Measurements from ENCODE around the gene CAVIN2.

The CAVIN2 gene

DNA sequence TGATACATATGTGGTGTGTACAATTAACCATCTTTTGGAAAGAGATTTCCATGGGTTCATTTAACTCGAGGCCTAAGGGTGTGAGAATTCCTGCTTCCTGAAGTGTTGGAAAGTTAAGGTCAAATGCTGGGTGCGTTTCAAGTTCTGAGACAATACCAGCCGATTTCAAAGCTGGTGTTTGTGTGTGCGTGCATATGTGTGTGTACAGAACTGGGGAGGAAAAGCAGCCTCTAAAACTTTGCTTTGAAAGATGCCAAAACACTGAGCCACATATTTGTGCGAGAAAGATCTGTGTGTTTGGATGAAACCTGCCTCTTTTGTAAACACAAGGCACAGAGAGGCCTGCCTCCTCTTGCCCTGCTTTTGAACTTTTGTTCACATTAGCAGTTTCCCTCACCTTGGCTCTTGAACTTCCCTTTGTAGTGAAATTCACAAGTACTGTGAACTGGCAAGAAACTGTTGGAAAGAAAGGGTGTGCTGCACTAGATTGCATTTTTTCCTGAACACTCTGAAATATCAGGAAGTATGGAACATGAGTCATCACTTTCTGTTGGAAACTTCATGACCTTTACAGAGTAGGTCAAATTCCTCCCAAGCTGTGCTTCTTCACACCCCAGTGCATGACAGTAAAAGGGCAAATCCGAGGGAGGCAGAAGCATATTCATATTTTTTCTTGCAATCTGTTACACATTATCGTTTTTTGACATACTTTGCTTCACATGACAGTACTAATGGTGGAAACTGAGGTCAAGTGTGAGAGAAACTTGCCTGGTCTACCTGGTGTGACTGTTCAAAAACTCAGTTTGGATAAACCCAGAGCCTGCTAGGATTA is 20.0 kb upstream of the CAVIN2 start:
- H3K9me3 ChIP-seq (ENCODE audit: control insufficient read depth, low read length), result no peaks in the 10 kb centered on the region
- no peak overlapping the region for H3K4me3 ChIP-seq (ENCODE audit: insufficient read depth, low read depth, low read length, poor library complexity, severe bottlenecking)
- no peaks in the 10 kb centered on the region for H3K27me3 ChIP-seq (replicated peaks; ENCODE audit: control insufficient read depth, insufficient read depth, low read length, poor library complexity, severe bottlenecking)
- no peaks in the 10 kb centered on the region for H3K4me1 ChIP-seq (ENCODE audit: control insufficient read depth, insufficient read depth, low read length, poor library complexity, severe bottlenecking)
- H3K27ac ChIP-seq (ENCODE audit: insufficient read depth, low read length, poor library complexity, severe bottlenecking), result no peak overlapping the region
- no peaks in the 10 kb centered on the region for H3K36me3 ChIP-seq (ENCODE audit: control insufficient read depth, insufficient read depth, low read length)
- no peak for DNase-seq

DNA sequence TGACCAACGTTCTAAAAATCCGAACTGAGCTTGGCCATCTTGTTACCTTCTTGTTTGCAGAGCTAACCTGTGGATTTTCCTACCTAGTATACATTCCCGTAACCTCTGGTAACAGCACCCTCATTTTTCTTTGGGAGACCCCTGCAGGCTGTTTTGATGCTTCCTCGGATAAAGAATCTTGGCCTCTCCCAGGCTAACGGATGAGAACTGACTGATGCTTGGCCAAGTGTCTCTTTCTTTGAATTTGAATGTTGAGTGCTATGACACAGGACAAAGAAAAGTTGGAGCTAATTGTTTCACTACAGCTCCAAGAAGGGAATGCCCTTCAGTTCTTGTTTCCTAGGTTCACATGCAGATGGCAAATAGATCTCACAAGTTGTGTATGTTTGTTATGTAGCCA is 19.3 kb upstream of the CAVIN2 start:
- Histone ChIP-seq H3K9me3 (ENCODE audit: control insufficient read depth, low read length) (no peaks in the 10 kb centered on the region), H3K27me3 (replicated peaks; ENCODE audit: control insufficient read depth, insufficient read depth, low read length, poor library complexity, severe bottlenecking) (no peaks in the 10 kb centered on the region), H3K4me1 (ENCODE audit: control insufficient read depth, insufficient read depth, low read length, poor library complexity, severe bottlenecking) (no peaks in the 10 kb centered on the region), H3K27ac (ENCODE audit: insufficient read depth, low read length, poor library complexity, severe bottlenecking) (no peak overlapping the region), H3K4me3 (ENCODE audit: insufficient read depth, low read depth, low read length, poor library complexity, severe bottlenecking) (no peak overlapping the region), H3K36me3 (ENCODE audit: control insufficient read depth, insufficient read depth, low read length) (no peaks in the 10 kb centered on the region)
- DNase-seq, result no peak

DNA sequence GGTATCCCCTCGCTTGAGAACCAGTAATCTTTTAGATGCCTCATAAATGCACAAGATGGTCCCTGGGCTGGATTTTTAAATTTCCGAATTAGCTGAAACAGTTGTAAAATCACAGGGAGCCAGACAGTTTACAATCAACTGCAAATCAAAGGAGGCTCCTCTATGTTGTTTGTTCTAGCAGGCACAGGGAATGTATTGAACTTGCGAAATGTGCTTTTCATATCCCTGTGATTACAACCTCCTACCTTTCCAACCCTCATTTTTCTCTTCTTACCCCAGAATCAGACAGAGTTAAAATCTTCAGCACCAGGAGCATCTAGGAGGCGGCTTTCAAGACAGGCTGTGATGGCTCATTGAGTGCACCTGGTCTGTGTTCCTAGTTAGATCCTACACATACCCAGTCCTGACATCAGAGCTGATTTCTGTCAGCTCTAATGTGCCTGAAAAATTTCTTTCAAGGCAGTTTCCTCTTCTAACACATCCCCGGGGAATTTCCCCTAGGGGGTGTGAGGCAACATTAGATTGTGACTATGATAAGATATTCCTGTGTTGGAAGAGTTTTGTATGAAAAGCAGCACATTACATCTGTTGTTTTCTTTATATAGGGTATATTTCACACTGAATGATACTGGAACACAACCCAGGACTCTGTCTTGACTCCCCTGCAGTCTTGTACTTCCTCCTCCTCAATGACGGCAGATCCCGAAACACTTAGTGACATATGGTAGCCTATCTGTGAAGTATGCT is 17.9 kb upstream of the CAVIN2 start:
- no peak overlapping the region for H3K4me3 ChIP-seq (ENCODE audit: insufficient read depth, low read depth, low read length, poor library complexity, severe bottlenecking)
- DNase-seq, result no peak
- H3K27me3 ChIP-seq (replicated peaks; ENCODE audit: control insufficient read depth, insufficient read depth, low read length, poor library complexity, severe bottlenecking), result no peaks in the 10 kb centered on the region

DNA sequence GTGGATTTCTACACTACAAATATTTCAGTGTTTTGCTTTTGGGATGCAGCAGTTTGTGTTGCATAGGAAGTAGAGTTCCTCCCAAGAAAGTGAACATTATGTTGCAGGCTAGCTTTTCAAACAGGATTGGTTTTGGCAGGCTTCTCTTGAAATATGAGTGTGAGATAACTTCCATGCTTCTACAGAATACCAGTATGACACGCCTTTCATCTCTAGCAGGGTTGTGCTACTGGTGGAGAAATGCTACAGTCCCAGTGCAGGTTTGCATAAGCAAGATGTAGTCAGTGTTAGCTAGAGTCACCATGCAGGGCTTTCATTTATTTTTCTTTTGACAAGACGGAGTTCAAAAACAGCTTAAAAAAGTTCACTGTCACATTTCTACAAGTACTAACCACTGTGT is 17.1 kb upstream of the CAVIN2 start:
- no peak for DNase-seq
- no peaks in the 10 kb centered on the region for H3K9me3 ChIP-seq (ENCODE audit: control insufficient read depth, low read length)
- no peak overlapping the region for H3K27ac ChIP-seq (ENCODE audit: insufficient read depth, low read length, poor library complexity, severe bottlenecking)
- no peak overlapping the region for H3K4me3 ChIP-seq (ENCODE audit: insufficient read depth, low read depth, low read length, poor library complexity, severe bottlenecking)
- no peaks in the 10 kb centered on the region for H3K4me1 ChIP-seq (ENCODE audit: control insufficient read depth, insufficient read depth, low read length, poor library complexity, severe bottlenecking)
- no peaks in the 10 kb centered on the region for H3K27me3 ChIP-seq (replicated peaks; ENCODE audit: control insufficient read depth, insufficient read depth, low read length, poor library complexity, severe bottlenecking)
- H3K36me3 ChIP-seq (ENCODE audit: control insufficient read depth, insufficient read depth, low read length), result no peaks in the 10 kb centered on the region

More for the DNA sequence above, 17.9 kb upstream of the CAVIN2 start:
- Histone ChIP-seq H3K36me3 (ENCODE audit: control insufficient read depth, insufficient read depth, low read length) (no peaks in the 10 kb centered on the region), H3K27ac (ENCODE audit: insufficient read depth, low read length, poor library complexity, severe bottlenecking) (no peak overlapping the region), H3K9me3 (ENCODE audit: control insufficient read depth, low read length) (no peaks in the 10 kb centered on the region), H3K4me1 (ENCODE audit: control insufficient read depth, insufficient read depth, low read length, poor library complexity, severe bottlenecking) (no peaks in the 10 kb centered on the region)

DNA sequence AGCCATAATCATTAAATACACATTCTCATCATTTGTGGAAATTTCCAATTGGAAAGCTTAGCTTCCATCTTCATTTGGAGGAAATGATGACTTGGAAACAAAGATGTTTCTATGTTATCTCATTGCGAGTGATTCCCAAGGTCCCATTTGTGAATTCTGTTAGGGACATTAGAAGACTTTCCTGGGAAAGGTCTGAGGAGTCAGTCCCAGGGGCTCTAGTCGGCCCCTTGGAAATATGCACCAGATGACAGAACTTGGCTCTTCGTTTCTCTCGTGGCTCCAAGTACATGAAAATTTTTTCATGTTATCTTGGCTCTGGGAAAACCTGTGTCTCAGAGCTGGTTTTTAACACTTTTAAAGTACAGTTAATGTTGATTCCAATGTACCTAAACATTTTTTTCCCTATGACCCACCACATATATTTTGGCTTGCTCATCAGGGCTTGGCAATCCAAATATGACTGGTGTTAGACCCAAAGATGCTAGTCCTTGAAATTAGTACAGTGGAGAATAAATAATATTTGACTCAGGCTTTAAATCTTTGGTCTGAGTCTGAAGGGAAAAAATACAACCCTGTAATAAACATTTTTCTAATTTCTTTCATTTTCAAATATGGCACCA is 15.4 kb upstream of the CAVIN2 start:
- Histone ChIP-seq H3K4me1 (ENCODE audit: control insufficient read depth, insufficient read depth, low read length, poor library complexity, severe bottlenecking) (no peaks in the 10 kb centered on the region), H3K4me3 (ENCODE audit: insufficient read depth, low read depth, low read length, poor library complexity, severe bottlenecking) (no peak overlapping the region), H3K9me3 (ENCODE audit: control insufficient read depth, low read length) (no peaks in the 10 kb centered on the region), H3K36me3 (ENCODE audit: control insufficient read depth, insufficient read depth, low read length) (no peaks in the 10 kb centered on the region), H3K27ac (ENCODE audit: insufficient read depth, low read length, poor library complexity, severe bottlenecking) (no peak overlapping the region), H3K27me3 (replicated peaks; ENCODE audit: control insufficient read depth, insufficient read depth, low read length, poor library complexity, severe bottlenecking) (no peaks in the 10 kb centered on the region)
- no peak for DNase-seq

DNA sequence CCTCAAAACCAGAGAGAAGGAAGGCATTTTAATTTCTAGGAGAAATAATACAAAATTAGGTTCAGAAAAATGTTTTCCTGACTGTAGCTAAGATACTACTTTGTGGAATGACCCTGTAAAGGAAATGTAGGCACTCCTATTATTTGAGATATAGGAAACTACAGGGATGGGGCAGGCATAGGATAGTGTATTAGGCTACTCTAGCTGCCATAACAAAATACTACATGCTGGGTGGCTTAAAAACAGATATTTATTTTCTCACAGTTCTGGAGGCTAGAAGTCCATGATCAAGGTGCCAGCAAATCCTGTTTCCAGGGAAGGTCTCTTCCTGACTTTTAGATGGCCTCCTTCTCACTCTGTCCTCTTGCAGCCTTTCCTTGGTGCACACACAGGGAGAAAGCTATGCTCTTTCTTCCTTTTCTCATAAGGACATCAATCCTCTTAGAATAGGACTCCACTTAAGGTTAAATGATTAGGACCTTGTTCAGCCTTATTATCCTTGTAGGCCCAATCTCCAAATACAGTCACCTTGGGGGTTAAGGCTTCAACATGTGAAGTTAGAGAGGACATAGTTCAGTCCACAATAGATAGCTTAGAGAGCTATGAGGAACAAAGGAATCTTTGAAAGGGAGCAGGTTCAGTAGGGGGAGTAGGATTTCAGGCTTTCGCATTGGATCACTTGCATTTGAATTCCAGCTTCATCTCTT is 14.0 kb upstream of the CAVIN2 start:
- no peaks in the 10 kb centered on the region for H3K36me3 ChIP-seq (ENCODE audit: control insufficient read depth, insufficient read depth, low read length)
- no peak overlapping the region for H3K4me3 ChIP-seq (ENCODE audit: insufficient read depth, low read depth, low read length, poor library complexity, severe bottlenecking)
- no peaks in the 10 kb centered on the region for H3K4me1 ChIP-seq (ENCODE audit: control insufficient read depth, insufficient read depth, low read length, poor library complexity, severe bottlenecking)
- H3K27ac ChIP-seq (ENCODE audit: insufficient read depth, low read length, poor library complexity, severe bottlenecking), result no peak overlapping the region
- no peak for DNase-seq
- H3K27me3 ChIP-seq (replicated peaks; ENCODE audit: control insufficient read depth, insufficient read depth, low read length, poor library complexity, severe bottlenecking), result no peaks in the 10 kb centered on the region
- no peaks in the 10 kb centered on the region for H3K9me3 ChIP-seq (ENCODE audit: control insufficient read depth, low read length)

DNA sequence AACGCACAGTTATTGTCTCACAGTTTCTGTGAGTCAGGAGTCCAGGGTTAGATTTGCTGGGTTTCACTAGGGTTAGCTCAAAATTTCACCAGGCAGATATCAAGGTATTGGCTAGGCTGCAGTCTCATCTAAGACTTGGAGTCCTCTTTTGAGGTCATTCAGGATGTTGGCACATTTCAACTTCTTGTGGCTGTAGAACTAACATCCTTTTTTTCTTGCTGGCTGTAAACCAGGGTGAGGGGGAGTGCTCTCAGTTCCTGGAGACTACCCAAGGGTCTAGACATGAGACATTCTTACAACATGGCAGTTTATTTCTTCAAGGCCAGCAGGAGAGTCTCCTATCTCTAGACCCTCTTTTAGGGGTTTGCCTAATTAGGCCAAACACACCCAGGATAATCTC is 12.8 kb upstream of the CAVIN2 start:
- no peaks in the 10 kb centered on the region for H3K4me1 ChIP-seq (ENCODE audit: control insufficient read depth, insufficient read depth, low read length, poor library complexity, severe bottlenecking)
- H3K36me3 ChIP-seq (ENCODE audit: control insufficient read depth, insufficient read depth, low read length), result no peaks in the 10 kb centered on the region
- no peak for DNase-seq
- H3K9me3 ChIP-seq (ENCODE audit: control insufficient read depth, low read length), result no peaks in the 10 kb centered on the region
- no peak overlapping the region for H3K4me3 ChIP-seq (ENCODE audit: insufficient read depth, low read depth, low read length, poor library complexity, severe bottlenecking)
- H3K27ac ChIP-seq (ENCODE audit: insufficient read depth, low read length, poor library complexity, severe bottlenecking), result no peak overlapping the region
- H3K27me3 ChIP-seq (replicated peaks; ENCODE audit: control insufficient read depth, insufficient read depth, low read length, poor library complexity, severe bottlenecking), result no peaks in the 10 kb centered on the region

DNA sequence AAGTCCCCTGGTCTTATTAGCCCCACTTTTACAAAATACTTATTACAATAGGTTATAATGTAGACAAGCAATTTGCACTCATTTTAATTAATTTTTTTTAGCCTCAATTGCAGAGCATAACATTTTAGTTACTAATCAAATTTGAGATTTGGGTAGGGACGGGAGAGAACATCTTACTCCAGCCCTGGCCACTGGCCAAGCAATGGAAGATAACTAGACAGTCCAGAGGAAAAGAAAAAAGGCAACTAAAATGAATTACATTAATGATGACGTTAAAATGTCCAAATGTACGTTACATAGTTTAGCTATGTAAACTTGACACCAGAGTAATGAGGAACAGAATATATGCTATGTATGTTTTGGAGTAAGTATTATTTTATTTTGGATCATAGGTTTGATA is 11.0 kb upstream of the CAVIN2 start:
- Histone ChIP-seq H3K4me1 (ENCODE audit: control insufficient read depth, insufficient read depth, low read length, poor library complexity, severe bottlenecking) (no peaks in the 10 kb centered on the region), H3K4me3 (ENCODE audit: insufficient read depth, low read depth, low read length, poor library complexity, severe bottlenecking) (no peak overlapping the region), H3K9me3 (ENCODE audit: control insufficient read depth, low read length) (no peaks in the 10 kb centered on the region), H3K36me3 (ENCODE audit: control insufficient read depth, insufficient read depth, low read length) (no peaks in the 10 kb centered on the region), H3K27ac (ENCODE audit: insufficient read depth, low read length, poor library complexity, severe bottlenecking) (no peak overlapping the region), H3K27me3 (replicated peaks; ENCODE audit: control insufficient read depth, insufficient read depth, low read length, poor library complexity, severe bottlenecking) (no peaks in the 10 kb centered on the region)
- DNase-seq, result no peak

DNA sequence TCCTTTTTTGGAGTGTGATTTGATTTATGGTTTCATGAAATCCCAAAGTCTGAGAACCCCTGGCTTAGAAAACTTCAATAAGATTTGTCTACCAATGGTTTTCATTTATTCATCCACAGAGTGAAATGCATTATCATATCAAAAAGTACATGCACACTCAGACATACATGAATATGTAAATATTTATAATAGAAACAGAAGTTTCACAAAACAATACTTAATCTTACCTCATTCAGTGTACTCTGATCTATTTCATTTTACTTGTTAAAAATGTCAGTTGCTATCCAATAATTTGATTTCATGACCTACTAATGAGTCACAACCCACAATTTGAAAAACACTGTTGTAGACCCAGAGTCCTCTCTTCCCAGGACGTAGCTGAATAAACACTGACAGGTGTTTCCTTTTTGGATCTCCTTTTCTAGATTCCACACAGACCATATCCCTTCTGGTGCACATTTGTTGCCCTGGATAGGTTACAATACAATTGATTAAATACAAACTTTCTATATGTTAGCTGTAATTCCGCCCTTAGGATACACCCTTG is 10.4 kb upstream of the CAVIN2 start:
- Histone ChIP-seq H3K27ac (ENCODE audit: insufficient read depth, low read length, poor library complexity, severe bottlenecking) (no peak overlapping the region), H3K4me3 (ENCODE audit: insufficient read depth, low read depth, low read length, poor library complexity, severe bottlenecking) (no peak overlapping the region), H3K4me1 (ENCODE audit: control insufficient read depth, insufficient read depth, low read length, poor library complexity, severe bottlenecking) (no peaks in the 10 kb centered on the region), H3K27me3 (replicated peaks; ENCODE audit: control insufficient read depth, insufficient read depth, low read length, poor library complexity, severe bottlenecking) (no peaks in the 10 kb centered on the region), H3K9me3 (ENCODE audit: control insufficient read depth, low read length) (no peaks in the 10 kb centered on the region), H3K36me3 (ENCODE audit: control insufficient read depth, insufficient read depth, low read length) (no peaks in the 10 kb centered on the region)
- DNase-seq, result no peak
